SK-N-SH treated with all-trans-retinoic acid at 6 μM for 48 hours (cell line): ENCODE measurements around the gene CDC42EP1.
"Not testable (repeated sequence)": the region's sequence is repeated elsewhere in the genome, so short reads cannot be mapped to it uniquely, and the experiment has no call there.

Source experiments
- ARNTL ChIP-seq: fragments of 450-650 bp; formaldehyde crosslinking; IDR thresholded peaks from 2 replicates; pipeline ENCODE4 v1.5.0; 2020; ENCODE audit warnings: low read depth, mild to moderate bottlenecking, moderate library complexity, borderline replicate concordance
- ESRRG ChIP-seq: fragments of 250-450 bp; sonication (Bioruptor Pico); IDR thresholded peaks from 2 replicates; pipeline ENCODE4 v1.6.1; 2021; ENCODE audit warnings: mild to moderate bottlenecking
- ISL1 ChIP-seq: fragments of 250-450 bp; sonication (Bioruptor Pico); IDR thresholded peaks from 2 replicates; pipeline ENCODE4 v2.1.2; 2022; ENCODE audit warnings: mild to moderate bottlenecking, moderate library complexity
- OSR1 ChIP-seq: fragments of 250-450 bp; sonication (Bioruptor Pico); IDR thresholded peaks from 2 replicates; pipeline ENCODE4 v1.8.0; 2022; ENCODE audit warnings: moderate library complexity, mild to moderate bottlenecking, inconsistent platforms
- POU6F1 ChIP-seq: fragments of 250-450 bp; sonication (Bioruptor Pico); IDR thresholded peaks from 2 replicates; pipeline ENCODE4 v1.8.0; 2021; ENCODE audit warnings: low read depth, mild to moderate bottlenecking, moderate library complexity, borderline replicate concordance
- TCF4 ChIP-seq: fragments of 250-450 bp; sonication (Bioruptor Pico); IDR thresholded peaks from 2 replicates; pipeline ENCODE4 v1.8.0; 2021; ENCODE audit warnings: mild to moderate bottlenecking, moderate library complexity, borderline replicate concordance
- ZFP3 ChIP-seq: fragments of 250-450 bp; sonication (Bioruptor Pico); IDR thresholded peaks from 2 replicates; pipeline ENCODE4 v1.5.0; 2020; ENCODE audit warnings: mild to moderate bottlenecking, moderate library complexity
- ZFP30 ChIP-seq: fragments of 450-650 bp; formaldehyde crosslinking; IDR thresholded peaks from 2 replicates; pipeline ENCODE4 v1.5.0; 2022; ENCODE audit warnings: mild to moderate bottlenecking, moderate library complexity
- ZNF565 ChIP-seq: fragments of 450-650 bp; formaldehyde crosslinking; conservative IDR thresholded peaks from 2 replicates; pipeline ENCODE4 v1.5.0; 2020; ENCODE audit warnings: low read depth, mild to moderate bottlenecking, moderate library complexity
- ZNF70 ChIP-seq: fragments of 450-650 bp; formaldehyde crosslinking; IDR thresholded peaks from 2 replicates; pipeline ENCODE4 v1.5.0; 2020; ENCODE audit warnings: mild to moderate bottlenecking, moderate library complexity

GRCh38 chr22:37610153-37610475 is 49.8 kb downstream of the CDC42EP1 start:
- not testable (repeated sequence) for TF ChIP-seq ESRRG (CRISPR knock-in tag); ZFP30; ISL1 (CRISPR knock-in tag); ZNF70 (CRISPR knock-in tag); ZFP3 (CRISPR knock-in tag); TCF4 (CRISPR knock-in tag); ARNTL (CRISPR knock-in tag); POU6F1 (CRISPR knock-in tag); ZNF565; OSR1
